Measurements from ENCODE around the gene OAS2.
"Not testable (repeated sequence)": the region's sequence is repeated elsewhere in the genome, so short reads cannot be mapped to it uniquely, and the experiment has no call there.

The OAS2 gene

GRCh38 chr12:112946236-112947000, 31.9 kb upstream of the OAS2 start:
- peak in 2 of 42 donors; percentile 10 to 40 for DNase-seq
- intact Hi-C loops (cut with DNase I): no loop called here

DNA sequence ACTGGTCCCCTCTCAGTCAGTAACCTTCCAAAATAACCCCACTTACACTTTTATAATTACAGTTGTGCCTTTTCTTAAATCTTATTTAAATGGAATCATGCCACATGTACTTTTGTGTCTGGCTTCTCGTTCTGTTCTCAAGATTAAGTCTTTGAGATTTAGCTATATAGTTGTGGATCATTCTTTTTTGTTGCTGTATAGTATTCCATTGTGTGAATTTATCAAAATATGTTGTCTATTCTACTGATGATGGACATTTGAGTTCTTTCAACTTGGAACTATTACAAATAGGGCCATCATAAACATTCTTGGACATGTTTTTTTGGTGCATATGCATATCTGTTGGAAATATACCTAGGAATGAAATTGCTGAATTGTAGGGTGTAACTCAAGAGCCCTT, 31.0 kb upstream of the OAS2 start:
- DNase-seq: no peak
- intact Hi-C loops (cut with DNase I): no loop called here

- intact Hi-C loops (cut with DNase I): no loop called here
- DNase-seq: no peak
Observed at GRCh38 chr12:112947761-112948160, 30.6 kb upstream of the OAS2 start.

DNA sequence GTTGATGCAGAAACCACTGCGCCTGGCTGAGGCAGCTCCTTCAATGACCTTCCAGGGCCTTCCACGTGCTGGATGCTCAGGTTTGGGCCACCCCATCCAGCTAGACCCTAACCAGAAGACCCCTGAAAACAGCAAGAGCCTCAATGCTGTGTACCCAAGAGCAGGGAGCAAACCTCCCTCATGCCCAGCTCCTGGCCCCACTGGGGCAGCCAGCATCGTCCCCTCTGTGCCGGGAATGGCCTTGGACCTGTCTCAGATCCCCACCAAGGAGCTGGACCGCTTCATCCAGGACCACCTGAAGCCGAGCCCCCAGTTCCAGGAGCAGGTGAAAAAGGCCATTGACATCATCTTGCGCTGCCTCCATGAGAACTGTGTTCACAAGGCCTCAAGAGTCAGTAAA, 29.5 kb upstream of the OAS2 start:
- DNase-seq: no peak
- intact Hi-C loops (cut with DNase I): no loop called here

GRCh38 chr12:112950701-112951100, 27.6 kb upstream of the OAS2 start:
- no peak for DNase-seq
- intact Hi-C loops (cut with DNase I): no loop called here

DNA sequence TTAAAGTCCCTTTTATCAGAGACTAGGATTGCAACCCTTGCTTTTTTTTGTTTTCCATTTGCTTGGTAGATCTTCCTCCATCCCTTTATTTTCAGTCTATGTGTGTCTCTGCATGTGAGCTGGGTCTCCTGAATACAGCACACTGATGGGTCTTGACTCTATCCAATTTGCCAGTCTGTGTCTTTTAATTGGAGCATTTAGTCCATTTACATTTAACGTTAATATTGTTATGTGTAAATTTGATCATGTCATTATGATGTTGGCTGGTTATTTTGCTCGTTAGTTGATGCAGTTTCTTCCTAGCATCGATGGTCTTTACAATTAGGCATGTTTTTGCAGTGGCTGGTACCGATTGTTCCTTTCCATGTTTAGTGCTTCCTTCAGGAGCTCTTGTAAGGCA, 21.2 kb upstream of the OAS2 start:
- DNase-seq; intact Hi-C loops (cut with DNase I): not testable (repeated sequence)

DNA sequence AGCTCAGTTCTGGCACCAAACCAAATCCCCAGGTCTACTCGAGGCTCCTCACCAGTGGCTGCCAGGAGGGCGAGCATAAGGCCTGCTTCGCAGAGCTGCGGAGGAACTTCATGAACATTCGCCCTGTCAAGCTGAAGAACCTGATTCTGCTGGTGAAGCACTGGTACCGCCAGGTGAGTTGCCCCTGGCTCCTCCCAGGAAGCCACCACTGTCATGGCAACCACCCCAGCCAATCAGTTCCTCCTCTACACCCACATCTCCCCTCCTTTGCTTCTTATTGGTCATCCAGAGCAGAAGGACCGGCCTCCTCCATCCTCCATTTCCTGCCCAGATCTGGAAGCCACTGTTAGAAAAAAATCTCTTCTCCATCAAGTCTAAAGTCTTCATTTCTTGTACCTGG, 17.2 kb upstream of the OAS2 start:
- intact Hi-C loops (cut with DNase I): no loop called here
- DNase-seq: no peak

- intact Hi-C loops (cut with DNase I): no loop called here
- DNase-seq: no peak
Observed at GRCh38 chr12:112961536-112961935, 16.8 kb upstream of the OAS2 start.

DNA sequence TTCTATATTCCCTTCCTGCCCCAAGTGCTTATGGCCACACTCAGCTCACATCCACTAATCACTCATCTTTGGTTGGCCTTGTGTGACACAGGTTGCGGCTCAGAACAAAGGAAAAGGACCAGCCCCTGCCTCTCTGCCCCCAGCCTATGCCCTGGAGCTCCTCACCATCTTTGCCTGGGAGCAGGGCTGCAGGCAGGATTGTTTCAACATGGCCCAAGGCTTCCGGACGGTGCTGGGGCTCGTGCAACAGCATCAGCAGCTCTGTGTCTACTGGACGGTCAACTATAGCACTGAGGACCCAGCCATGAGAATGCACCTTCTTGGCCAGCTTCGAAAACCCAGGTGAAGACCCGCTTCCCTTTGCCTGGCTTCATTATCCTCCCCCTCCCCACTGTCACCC, 15.8 kb upstream of the OAS2 start:
- intact Hi-C loops (cut with DNase I): no loop called here
- no peak for DNase-seq

DNA sequence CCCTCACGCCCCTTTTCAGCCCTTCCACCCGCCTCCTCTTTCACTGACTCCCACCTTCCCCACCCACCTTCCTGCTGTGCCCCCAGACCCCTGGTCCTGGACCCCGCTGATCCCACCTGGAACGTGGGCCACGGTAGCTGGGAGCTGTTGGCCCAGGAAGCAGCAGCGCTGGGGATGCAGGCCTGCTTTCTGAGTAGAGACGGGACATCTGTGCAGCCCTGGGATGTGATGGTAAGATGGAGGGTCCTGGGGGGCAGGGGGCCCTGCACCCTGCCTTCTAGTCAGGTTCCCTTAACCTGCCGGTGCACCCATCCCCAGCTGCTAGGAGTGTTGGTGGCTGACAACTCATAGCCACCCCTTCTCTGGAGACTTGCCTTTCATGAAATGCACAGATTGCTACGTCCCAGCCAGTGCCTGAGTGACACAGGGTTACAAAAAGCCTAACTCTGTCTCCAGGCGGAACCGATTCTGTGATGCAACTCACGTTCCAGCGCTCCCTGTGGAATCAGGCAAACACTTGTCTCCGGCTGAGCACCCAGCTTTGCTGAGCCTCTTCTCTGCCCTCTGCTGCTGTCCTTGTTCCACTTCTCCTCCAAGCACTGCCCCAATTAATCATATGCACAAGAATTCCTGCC, 15.0 kb upstream of the OAS2 start:
- peak in 19 of 42 donors; percentile 21 to 63 (median 34) for DNase-seq
- intact Hi-C loops (cut with DNase I): no loop called here

DNA sequence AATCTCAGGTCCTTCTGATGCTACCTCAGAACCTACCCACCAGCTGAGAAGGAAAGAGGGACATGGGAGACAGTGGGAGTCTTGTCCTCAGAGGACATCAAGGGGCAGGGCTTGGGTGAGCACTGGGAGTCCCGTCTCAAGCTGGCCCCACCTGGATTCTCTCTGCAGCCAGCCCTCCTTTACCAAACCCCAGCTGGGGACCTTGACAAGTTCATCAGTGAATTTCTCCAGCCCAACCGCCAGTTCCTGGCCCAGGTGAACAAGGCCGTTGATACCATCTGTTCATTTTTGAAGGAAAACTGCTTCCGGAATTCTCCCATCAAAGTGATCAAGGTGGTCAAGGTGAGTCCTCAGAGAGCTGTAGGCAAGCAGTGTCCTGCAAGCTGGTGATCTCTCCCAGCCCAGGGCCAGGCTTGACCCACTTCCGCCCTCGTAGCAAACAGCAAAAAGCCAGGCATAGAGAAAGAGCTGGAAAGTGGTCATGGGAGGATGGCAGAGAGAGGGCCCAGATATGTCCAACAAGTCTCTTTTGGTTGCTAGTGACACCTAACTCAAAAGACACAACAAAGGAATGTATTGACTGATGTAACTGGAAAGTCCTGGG, 14.2 kb upstream of the OAS2 start:
- no peak for DNase-seq
- intact Hi-C loops (cut with DNase I): no loop called here

DNA sequence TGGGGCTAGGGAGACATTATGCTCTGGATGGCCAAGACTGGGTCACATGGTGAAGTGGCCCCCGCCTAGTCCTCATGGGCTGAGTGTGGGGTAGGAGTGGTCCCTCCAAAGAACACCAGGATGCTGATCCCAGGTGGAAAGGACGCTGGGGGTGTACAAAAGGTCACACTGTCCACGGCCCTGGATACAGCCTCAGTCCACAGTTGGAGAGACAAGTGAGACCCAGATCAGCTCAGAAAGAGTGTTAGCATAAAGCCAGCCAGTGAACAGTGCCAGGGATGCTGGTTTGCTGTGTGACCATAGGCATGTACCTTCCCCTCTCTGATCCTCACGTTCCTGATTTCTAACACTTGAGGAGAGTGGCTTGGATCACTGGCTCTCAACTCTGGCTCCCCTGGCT, 13.4 kb upstream of the OAS2 start:
- intact Hi-C loops (cut with DNase I): no loop called here
- no peak for DNase-seq

DNA sequence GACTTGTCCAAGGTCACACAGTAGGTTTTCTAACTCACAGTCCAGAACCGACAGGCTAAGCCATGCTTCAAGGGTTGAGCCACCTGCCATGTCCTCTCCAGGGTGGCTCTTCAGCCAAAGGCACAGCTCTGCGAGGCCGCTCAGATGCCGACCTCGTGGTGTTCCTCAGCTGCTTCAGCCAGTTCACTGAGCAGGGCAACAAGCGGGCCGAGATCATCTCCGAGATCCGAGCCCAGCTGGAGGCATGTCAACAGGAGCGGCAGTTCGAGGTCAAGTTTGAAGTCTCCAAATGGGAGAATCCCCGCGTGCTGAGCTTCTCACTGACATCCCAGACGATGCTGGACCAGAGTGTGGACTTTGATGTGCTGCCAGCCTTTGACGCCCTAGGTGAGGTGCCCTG, 12.7 kb upstream of the OAS2 start:
- intact Hi-C loops (cut with DNase I): no loop called here
- no peak for DNase-seq

- no peak for DNase-seq
- intact Hi-C loops (cut with DNase I): no loop called here
Observed at GRCh38 chr12:112967306-112967705, 11.0 kb upstream of the OAS2 start.

GRCh38 chr12:112967858-112968257, 10.5 kb upstream of the OAS2 start:
- intact Hi-C loops (cut with DNase I): no loop called here
- DNase-seq: no peak

DNA sequence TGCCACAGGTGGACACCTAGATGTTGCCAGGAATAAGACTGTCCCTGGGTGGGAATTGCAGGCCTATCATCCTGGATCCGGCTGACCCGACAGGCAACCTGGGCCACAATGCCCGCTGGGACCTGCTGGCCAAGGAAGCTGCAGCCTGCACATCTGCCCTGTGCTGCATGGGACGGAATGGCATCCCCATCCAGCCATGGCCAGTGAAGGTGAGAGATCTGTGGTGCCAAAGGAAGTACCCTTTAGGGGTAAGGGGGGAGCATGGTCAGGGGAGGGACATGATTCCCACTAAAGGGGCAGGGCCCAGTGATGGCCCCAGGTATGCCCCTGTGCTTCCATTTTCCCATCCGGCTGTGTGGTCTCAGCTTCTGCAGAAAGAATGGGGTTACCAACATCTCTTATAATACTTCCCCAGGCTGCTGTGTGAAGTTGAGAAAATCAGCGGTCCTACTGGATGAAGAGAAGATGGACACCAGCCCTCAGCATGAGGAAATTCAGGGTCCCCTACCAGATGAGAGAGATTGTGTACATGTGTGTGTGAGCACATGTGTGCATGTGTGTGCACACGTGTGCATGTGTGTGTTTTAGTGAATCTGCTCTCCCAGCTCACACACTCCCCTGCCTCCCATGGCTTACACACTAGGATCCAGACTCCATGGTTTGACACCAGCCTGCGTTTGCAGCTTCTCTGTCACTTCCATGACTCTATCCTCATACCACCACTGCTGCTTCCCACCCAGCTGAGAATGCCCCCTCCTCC, 8.6 kb upstream of the OAS2 start:
- intact Hi-C loops (cut with DNase I): no loop called here
- DNase-seq: no peak

- no peak for DNase-seq
- intact Hi-C loops (cut with DNase I): no loop called here
Observed at GRCh38 chr12:112970391-112970790, 7.9 kb upstream of the OAS2 start.

DNA sequence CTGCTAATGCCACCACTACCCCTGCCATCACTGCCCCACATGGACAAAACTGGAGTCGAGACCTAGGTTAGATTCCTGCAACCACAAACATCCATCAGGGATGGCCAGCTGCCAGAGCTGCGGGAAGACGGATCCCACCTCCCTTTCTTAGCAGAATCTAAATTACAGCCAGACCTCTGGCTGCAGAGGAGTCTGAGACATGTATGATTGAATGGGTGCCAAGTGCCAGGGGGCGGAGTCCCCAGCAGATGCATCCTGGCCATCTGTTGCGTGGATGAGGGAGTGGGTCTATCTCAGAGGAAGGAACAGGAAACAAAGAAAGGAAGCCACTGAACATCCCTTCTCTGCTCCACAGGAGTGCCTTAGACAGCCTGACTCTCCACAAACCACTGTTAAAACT, 7.1 kb upstream of the OAS2 start:
- no peak for DNase-seq
- intact Hi-C loops (cut with DNase I): no loop called here

DNA sequence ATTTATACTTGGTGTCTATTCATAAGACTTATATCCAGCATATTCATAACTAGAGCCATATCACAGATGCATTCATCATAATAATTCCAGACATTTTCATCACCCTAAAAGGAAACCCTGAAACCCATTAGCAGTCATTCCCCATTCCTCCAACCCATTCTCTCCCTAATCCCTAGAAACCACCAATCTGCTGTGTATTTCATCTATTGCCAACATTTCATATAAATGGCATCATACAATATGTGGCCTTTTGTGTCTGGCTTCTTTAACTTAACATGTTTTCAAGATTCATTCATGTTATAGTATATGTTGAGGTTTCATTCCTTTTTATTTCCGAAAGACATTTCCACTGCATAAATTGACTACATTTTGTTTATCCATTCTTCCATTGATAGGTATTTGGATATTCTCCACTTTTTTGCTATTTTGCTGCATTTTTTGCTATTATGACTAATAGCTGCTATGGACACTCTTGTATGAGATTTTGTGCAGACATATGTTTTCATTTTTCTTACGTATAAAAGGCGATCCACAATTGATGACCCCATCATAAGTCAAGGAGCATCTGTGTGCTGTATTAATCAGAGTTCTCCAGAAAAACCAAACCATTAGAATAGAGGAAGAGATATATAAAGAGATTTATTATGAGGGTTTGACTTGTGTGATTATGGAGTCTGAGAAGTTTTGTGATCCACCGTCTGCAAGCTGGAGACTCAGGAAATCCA, 5.1 kb upstream of the OAS2 start:
- DNase-seq: no peak
- intact Hi-C loops (cut with DNase I): no loop called here
